ENCODE results near the gene NDUFA6. TPM values are rescaled to one million over a fixed set of nuclear protein-coding genes. Genes with fewer than 3 reads are reported as not detected.
A peak's percentile ranks its signal among the peaks of the same experiment; 100 is the strongest.

NDUFA6 gene
- total and polyA plus RNA-seq, 2 of the 13 experiments (the other 11 are each of a cell fraction or from before 2014, with no cell fraction given): 68.5 to 87.8 TPM

DNA sequence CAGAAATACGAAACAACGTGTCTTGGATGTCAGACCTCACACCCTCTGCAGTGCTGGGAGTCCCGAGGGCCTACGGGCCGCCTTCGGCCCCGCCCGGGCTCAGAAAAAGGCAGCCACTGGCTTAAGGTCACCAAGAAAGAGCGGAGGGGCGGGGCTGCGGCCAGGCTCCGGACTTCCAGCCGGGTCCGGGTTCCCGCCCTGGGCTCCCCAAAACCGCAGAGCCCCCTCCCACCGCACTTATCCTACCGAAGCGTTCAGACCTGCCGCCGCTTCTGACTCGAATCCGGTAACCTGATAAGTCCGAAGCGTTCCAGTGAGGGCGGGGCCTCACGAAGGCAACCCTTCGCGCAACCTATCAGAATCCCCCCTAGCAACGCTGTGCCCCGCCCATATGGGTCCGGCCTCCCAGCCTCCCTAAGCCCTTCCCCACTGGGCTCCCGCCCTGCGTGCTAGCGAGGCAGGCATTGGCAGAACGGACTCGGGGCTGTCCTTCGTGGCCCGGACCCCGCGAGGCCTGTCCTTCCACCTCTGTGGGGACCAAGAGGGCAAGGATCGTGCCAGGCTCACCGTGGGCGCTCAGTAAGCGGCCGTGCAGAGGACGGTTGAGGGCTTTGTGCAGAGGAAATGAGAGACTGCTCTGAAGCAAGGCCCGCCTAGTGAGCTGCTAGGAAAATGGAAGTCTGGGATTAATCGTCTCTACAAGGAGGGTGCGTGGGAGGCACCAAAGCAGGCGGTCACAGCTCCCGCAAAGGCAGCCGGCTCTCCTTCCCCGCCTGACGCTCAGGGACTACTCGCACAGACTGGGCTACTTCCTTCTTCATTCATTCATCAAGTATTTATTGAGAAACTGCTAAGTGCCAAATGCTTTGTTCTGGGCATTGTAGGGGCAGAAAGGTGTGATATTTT lies 19.8 kb downstream of the NDUFA6 start, which contains the start of gene NAGA (continued):
- TF ChIP-seq REST (IDR thresholded peaks at IDR 0.05; ENCODE audit: borderline replicate concordance in 1 of 2, low read depth in 1 of 2, low read length in 2 of 2) (no peak), GATA4 (IDR thresholded peaks at IDR 0.05; ENCODE audit: borderline replicate concordance, low read depth) (no peak), ZNF207 (IDR thresholded peaks at IDR 0.05; ENCODE audit: borderline replicate concordance) (no peak), GMEB1 (CRISPR knock-in tag; IDR thresholded peaks at IDR 0.05; ENCODE audit: borderline replicate concordance) (peak; percentile 75), ZNF33B (CRISPR knock-in tag; IDR thresholded peaks at IDR 0.05) (peak; percentile 93; the same call in 1 of the 2 replicates), AHR (CRISPR knock-in tag; IDR thresholded peaks at IDR 0.05) (peak; percentile 85; the same call in 1 of the 2 replicates), NRL (CRISPR knock-in tag; IDR thresholded peaks at IDR 0.05; ENCODE audit: borderline replicate concordance) (no peak; the same call in 1 of the 2 replicates), ZNF24 (IDR thresholded peaks at IDR 0.05) (no peak), ZNF550 (CRISPR knock-in tag; IDR thresholded peaks at IDR 0.05; ENCODE audit: borderline replicate concordance) (no peak), KAT2B (IDR thresholded peaks at IDR 0.05; ENCODE audit: borderline replicate concordance, low read depth, low read length) (no peak), ZNF879 (CRISPR knock-in tag; IDR thresholded peaks at IDR 0.05) (peak; percentile 92; the same call in 1 of the 2 replicates), HMG20B (CRISPR knock-in tag; conservative IDR thresholded peaks at IDR 0.05) (peak; percentile 3; the same call in 1 of the 2 replicates), CEBPG (CRISPR knock-in tag; IDR thresholded peaks at IDR 0.05) (no peak), RFX1 (IDR thresholded peaks at IDR 0.05) (peak; percentile 55; the same call in 1 of the 2 replicates), ZNF670 (CRISPR knock-in tag; IDR thresholded peaks at IDR 0.05; ENCODE audit: borderline replicate concordance) (peak; percentile 67; the same call in 1 of the 2 replicates), EHMT2 (IDR thresholded peaks at IDR 0.05; ENCODE audit: borderline replicate concordance, low read depth, low read length) (peak; percentile 53; the same call in 1 of the 2 replicates), TBX3 (IDR thresholded peaks at IDR 0.05; ENCODE audit: borderline replicate concordance) (no peak), ZKSCAN1 (IDR thresholded peaks at IDR 0.05; ENCODE audit: low read length) (no peak), ARNT (IDR thresholded peaks at IDR 0.05) (no peak)
- TF ChIP-seq, protein P1, sequence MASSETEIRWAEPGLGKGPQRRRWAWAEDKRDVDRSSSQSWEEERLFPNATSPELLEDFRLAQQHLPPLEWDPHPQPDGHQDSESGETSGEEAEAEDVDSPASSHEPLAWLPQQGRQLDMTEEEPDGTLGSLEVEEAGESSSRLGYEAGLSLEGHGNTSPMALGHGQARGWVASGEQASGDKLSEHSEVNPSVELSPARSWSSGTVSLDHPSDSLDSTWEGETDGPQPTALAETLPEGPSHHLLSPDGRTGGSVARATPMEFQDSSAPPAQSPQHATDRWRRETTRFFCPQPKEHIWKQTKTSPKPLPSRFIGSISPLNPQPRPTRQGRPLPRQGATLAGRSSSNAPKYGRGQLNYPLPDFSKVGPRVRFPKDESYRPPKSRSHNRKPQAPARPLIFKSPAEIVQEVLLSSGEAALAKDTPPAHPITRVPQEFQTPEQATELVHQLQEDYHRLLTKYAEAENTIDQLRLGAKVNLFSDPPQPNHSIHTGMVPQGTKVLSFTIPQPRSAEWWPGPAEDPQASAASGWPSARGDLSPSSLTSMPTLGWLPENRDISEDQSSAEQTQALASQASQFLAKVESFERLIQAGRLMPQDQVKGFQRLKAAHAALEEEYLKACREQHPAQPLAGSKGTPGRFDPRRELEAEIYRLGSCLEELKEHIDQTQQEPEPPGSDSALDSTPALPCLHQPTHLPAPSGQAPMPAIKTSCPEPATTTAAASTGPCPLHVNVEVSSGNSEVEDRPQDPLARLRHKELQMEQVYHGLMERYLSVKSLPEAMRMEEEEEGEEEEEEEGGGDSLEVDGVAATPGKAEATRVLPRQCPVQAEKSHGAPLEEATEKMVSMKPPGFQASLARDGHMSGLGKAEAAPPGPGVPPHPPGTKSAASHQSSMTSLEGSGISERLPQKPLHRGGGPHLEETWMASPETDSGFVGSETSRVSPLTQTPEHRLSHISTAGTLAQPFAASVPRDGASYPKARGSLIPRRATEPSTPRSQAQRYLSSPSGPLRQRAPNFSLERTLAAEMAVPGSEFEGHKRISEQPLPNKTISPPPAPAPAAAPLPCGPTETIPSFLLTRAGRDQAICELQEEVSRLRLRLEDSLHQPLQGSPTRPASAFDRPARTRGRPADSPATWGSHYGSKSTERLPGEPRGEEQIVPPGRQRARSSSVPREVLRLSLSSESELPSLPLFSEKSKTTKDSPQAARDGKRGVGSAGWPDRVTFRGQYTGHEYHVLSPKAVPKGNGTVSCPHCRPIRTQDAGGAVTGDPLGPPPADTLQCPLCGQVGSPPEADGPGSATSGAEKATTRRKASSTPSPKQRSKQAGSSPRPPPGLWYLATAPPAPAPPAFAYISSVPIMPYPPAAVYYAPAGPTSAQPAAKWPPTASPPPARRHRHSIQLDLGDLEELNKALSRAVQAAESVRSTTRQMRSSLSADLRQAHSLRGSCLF (CRISPR knock-in tag; IDR thresholded peaks at IDR 0.05; ENCODE audit: borderline replicate concordance): no peak

Data from HepG2 (cell line).